ENCODE data around the gene ASTN1.

The ASTN1 gene

DNA sequence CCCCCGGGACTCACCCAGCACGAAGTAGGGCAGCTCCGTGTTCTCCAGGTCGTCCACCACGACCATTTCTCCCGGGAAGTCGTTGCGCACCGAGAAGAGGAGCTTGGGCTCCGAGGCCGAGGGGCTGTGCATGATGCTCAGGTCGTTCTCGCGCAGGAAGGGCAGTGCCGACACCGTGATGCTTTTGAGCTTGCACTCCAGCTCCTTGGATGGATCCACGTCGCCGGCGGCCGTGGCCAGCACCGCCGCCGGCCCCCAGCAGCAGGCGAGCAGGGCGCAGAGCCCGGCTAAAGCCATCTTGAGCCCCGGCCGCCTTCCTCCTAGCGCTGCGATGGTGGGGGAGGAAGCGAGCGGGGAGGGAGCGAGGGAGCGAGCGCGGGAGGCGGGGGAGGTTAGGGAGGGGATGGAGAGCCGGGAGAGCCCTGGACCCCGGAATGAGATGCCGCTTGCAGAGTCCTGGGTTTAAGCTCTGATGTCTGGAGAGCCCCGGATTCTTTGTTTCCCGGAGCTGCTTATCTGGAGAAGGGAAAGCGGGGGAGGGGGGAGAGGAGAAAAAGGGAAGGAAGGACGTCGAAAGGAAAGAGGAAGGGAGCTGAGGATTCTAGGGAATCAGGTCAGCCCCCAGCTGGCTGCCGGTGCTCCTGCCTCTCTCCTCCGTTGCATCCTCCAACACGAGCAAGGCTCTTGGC is at the start of gene ASTN1:
TSS of gene ASTN1 (minus strand) at position 333 of the 689 bp plus-strand sequence. CDS start at position 297, 36 bp downstream.
- no peak for DNase-seq

DNA sequence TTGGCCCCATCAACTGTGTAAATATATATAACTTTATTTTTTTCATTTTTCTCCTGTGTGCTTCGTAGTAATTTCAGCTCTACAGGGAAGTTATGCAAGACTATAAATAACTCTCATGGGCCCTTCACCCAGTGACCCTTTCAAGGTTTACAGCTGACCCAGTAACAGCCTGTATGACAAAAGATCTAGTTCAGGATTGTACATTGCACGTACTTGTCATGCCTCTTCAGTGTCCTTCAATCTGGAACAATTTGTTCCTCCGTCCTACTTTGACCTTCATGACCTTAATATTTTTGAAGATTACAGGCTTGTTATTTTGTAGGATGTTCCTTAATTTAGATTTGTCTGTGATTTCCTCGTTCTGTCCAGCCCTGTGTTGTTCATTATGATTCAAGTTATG is 46.7 kb upstream of the ASTN1 start:
- no peak for DNase-seq

DNA sequence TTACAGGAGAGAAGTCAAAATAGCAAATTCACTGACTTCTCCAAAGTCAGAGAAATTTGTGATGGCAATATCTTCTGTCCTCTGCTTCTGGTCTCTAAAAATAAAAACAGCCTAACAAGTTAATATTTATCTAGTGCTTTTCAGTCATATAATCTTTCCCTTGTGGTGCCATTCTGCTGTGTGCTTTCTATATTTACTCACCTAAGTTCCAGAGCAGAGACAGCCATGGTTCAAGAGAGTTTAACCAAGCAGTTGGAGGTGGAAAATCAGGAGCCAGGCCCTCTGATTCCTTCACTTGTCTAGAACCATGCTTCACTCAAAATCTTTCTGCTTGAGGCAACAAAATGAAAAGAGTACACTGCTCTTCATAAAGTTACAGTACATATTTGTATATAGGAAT is 45.6 kb upstream of the ASTN1 start:
- no peak for DNase-seq

DNA sequence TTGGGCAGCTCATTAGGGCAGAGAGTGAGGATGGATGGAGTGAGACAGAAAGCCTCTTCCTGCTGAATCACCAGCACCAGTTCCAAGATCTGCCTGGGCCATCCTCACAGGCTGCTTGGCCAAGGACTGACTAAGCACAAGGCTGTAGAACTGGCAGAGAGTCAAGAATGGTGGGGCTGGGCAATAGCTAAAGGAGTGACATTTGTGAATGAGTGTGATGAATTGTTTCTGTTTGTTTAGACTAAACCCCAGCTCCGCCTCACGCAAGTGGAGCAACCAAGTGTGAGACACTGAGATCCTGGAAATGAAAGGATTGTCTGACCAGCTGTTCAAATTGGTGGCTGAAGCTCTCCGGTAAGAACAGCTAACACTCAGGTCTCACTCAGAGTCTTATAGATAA is 44.8 kb upstream of the ASTN1 start:
- DNase-seq = no peak

DNA sequence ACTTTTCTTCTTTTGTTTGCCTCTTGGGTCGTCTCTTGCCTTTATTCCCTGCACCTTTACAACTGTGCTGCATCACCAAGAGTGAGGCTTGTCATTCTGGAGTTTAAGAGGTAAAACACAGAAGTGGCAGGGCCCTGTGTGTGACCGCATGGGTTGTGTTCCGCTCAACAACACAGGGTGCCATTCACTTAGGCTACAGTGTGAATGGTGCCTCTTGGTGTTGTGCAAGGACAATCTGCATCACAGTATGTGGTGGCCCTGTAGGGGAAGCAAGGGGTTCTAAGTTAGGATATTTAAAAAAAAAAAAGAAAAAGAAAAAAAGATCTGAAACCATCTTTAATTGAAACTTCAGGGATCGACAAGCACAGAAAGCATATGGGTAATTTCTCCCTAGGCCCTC is 44.4 kb upstream of the ASTN1 start:
- no peak for DNase-seq

DNA sequence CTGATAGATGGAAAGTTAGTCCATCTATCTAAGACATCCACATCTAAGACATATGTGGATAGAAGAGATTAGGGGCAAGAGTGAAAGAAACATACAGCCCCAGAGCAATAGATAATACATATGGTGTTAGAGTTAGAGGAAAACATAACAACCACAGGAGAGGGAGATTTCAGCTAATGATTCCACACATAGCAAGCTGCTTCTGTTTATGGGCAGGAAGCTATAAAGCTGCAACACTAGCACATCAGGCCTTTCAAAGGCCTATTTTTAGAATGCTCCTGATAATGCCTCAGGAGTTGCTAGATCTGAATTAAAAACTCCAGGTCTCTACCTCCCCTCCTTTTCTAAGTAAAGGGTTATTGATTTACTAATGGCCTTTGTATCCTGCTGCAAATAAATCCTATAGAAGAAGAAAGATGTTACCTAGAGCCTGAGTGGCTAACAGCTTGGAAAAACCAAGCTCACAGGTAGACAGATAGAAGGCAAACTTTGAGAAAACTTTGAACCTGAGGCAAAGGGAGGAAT is 42.4 kb upstream of the ASTN1 start:
- no peak for DNase-seq

DNA sequence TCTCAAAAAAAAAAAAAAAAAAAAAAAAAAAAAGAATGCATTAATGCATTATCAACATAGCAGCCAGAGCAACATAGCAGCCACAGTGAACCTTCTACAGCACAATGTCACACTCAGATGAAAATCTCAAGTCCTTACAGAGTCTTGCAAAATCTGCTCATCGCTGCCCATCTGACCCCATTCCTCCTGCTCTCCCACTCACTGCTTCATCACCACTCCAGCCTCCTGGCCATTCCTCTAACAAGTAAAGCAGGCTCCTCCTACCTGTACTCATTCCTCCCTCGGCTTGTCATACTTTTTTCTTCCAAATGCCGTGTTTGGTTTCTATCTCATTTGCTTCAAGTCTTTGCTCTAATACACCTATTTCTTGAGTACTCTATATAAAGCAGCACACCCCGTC is 35.8 kb upstream of the ASTN1 start:
- DNase-seq = no peak

DNA sequence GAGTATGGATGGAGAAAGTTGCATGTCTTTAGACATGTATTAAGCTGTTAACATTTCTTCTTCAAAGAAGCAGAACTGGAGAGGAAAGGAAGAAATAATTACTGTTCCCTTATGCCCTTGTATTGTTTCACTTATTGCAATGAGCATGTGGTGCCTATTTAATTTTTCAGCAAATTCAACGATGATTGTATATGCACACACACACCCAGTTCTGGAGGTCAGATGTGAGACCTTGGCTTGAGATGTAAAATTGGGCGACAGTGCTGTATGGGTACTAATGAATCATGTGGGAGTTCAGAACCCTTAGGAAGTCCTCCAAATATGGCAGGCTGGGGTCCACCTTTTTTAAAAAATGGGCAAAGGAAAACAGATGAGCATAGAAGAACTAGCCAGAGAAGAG is 33.7 kb upstream of the ASTN1 start:
- no peak for DNase-seq

DNA sequence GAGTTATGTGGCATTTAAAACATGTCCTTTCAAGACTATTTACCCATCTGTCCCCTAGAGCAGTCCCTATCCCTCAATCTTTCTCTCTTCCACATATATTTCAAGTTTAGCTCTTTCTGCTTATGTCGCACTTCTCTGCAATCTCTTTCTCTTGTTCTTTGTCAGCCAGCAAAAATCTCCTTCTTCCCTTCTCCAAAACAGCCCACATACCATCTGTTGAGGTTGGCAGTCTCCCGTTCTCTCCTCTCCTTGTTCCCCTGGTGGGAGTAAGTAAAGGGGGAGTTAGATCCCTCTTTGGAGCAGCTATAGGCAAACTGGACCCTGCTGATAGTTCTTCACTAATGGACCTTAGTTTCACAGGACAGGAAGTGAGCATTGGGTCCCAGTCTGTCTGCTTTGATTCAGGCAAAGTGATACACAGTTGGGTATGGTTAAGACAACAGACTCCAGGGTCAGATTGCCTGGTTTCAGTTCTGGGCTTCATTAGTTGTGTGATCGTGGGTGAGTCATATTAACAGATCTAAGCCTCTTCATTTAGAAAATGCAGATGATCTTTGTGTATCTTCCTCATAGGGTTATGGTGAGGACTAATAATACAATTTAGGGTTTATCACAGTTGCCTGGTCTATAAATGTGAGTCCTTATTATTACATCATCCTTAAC is 25.9 kb upstream of the ASTN1 start:
- no peak for DNase-seq

DNA sequence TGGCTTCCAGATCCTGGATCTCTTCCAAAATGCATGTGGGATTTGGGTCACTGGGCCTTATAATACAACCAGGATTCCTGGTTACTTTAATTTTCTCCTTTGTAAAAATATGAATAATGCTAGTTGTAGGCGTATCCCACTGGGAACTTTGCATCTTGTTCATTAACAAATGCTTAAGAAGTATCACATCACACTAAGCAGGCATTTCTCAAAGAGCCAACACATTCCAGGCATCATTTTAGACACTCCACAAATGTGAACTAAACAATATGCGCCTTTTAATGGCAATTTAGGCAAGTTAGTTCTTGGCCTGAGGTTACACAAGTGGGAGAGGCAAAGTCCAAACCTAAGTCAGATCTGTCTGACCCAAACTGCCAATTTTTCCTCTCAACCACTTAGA is 22.1 kb upstream of the ASTN1 start:
- DNase-seq = no peak

DNA sequence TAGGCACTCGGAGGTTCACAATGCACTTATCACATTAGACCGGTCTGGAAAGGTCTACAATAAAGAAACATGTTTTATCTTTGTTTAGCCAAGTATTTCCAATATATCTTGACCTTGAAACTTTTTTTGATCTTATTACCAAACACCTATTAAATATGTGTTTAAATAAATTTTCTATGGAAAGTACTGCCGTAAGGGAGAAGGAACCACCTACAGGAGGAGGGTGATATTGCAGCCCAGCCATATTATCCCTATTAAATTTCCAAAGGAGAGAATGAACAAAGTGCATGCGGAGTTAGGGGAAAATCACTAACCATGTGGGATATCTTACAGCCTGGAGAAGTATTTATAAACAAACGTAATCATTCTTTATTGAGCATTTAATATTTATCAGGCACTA is 20.7 kb upstream of the ASTN1 start:
- DNase-seq = no peak

DNA sequence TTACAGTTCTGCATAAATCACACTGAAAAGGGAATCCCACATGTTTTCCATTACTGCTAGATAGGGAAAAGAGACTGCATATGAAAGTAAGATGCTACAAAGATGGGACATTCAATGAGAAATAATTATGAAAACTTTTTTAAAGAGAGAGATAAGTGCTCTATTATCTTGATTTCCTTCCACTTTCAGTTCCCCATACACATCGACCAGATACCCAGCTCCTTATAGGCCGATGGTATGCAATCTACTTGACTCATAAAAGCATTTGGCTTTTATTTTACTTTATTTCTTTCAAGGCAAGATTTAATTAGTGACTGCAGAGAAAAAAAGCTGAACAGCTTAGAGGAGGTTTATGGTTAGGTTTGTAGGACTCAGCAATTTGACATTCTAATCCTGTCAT is 19.3 kb upstream of the ASTN1 start:
- no peak for DNase-seq

DNA sequence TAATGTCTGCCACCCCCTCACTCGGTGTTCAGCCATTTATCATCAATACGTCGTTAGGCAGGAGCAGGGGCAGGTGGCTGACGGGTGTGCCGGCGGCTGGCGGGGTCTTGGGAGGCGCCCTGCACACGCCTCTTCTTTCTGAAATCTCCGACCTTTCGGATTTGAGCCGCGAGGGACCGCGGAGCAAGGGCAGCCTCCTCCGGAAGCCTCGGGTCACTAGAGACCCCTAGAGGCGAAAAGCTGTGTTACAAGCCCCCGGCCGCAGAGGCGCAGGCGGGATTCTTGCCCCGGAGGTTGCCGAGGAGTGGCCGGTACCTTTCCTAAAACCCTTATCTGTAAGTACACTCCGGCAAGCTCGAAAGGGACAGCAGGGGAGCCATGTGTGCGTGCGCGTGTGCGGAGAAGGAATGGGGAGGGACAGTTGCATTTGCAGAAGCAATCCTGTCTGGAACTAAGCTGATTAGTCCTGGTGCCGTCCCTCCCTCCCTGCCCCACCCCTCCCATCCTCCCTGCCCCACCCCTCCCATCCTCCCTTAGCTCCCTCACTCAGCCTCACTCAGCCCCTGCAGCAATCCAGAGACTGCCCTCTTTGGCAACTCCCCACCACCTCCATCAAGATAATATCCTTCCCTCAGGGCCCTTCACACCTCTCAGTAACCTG is 17.2 kb upstream of the ASTN1 start:
- no peak for DNase-seq

DNA sequence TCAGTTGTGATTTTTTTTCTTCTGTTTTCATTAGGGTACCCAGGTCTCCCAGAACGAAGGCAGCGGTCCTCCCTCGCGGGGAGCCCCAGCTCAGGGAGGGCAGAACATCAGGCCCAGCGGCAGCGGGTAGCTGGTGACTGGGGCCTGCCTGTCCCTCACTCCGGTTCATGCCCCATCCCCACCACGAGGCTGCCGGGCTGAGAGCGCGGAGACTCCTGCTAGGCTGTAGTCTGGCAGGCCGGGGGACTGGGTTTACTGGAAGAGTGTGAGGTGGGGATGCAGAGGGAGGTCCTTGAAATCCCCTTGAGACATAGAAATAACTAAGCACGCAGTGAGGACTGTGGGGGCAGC is 16.7 kb upstream of the ASTN1 start:
- no peak for DNase-seq

DNA sequence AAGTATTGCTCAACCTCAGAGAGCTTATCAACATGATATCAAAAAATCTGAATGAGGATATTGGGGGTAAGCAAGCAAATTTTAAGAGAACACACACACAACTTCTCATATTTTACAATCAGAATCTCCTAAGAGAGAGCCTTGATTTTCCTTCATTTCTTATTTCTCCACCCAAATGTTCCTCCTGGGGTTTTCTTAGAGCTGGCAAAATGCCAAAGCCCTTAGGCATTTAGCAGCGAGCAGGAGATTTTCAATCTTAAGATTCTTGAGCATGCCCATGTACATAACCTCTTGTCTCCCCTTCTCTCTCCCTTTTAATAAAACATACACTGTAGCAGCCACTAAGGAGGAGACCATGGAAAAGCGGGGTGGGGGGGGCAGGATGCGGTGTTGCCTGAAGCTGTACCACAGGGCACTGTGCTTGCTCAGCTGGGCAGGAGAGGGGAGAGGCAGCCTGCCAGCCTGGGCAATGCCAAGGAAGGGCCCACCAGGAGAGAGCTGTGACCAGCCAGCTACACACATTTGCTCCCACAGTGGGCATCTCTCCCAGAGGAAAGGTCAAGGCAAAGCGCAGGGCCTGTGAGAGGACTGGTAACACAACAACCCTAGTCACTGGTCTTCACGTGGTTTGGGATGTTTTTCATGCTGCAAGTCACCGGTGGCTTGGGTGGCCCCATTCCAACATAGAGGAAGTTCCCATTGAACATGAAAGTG is 10.6 kb upstream of the ASTN1 start:
- DNase-seq = no peak

DNA sequence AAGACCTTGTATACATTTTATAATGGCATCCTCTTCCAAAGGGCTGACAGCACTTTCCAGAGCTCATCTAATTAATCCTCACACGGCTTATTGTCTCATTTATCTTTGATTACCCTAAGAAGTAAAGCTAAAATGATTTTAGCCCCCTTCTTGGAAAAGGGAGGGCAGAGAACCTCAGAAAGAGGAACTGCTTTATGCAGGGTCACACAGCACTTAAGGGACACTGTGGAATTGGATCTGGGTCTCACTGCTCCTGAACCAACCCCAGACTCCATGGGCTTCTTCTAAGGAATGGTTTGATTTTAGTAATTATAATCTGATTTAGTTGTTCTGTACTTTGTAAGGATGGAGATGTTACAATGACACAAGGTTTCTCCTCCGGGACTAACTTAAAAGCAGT is 9.5 kb upstream of the ASTN1 start:
- DNase-seq = no peak

DNA sequence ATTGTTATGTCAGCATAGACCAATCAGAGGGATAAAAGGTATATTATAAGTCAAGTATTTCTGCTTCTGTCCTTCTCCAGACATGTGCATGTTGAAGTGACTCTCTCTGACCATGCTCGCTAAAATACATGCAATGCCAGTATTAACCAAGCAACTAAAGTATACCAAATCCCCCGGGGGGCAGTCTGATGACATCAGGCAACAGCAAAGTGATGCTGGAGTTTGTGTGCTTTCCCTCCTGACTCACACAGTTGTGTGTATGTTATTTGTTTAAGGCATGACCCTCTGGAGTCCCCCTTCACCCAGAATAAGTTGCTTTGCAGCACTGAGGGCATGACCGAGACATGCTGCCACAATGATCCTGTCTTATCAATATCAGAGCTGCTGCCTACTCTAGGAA is 8.4 kb upstream of the ASTN1 start:
- DNase-seq = no peak

DNA sequence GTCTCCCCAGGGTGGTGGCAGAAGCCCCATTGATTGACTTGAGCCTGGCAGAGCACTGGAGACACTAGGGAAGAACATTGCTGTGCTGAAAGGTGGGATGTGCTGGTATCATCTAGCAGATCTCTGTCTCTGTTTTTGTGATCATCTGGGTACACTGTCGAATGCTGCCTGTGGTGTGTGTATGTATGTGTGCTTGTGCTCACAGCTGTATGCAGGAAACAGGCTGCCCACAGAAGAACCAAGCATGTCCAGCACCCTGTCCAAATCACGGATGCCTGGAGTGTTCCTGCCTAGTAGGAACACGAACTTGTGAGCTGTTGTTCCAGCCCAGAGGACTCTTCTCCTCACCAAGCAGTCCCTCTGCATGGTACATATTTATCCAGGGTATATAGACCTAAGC is 7.8 kb upstream of the ASTN1 start:
- no peak for DNase-seq

DNA sequence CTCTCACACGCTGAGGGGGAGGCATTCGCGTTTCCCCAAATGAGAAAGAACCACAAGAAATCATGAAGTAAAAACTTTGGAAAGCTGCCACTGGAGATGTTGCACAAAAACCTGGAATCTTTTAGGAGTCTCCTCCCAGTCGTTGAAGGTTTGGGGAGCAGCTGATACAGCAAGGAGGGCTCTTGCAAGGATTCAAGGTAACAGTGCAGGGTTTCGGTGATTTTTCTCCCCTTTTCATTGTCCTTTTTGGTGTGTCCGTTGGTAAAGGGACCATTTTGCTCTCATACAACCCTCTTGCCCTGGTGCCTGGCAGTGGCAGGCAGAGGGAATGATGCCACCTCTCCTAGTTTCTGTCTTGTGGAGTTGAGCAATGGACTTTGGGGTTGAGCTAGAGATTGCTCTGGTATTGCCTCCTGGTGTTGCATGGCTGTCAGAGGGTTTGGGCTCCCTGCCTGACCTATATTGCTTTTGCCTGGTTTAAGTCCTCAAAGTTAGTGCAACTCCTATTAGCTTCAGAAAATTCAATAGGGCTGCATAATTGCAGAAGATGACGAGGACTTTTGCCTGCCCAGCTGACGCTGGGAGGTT is 7.1 kb upstream of the ASTN1 start:
- no peak for DNase-seq

DNA sequence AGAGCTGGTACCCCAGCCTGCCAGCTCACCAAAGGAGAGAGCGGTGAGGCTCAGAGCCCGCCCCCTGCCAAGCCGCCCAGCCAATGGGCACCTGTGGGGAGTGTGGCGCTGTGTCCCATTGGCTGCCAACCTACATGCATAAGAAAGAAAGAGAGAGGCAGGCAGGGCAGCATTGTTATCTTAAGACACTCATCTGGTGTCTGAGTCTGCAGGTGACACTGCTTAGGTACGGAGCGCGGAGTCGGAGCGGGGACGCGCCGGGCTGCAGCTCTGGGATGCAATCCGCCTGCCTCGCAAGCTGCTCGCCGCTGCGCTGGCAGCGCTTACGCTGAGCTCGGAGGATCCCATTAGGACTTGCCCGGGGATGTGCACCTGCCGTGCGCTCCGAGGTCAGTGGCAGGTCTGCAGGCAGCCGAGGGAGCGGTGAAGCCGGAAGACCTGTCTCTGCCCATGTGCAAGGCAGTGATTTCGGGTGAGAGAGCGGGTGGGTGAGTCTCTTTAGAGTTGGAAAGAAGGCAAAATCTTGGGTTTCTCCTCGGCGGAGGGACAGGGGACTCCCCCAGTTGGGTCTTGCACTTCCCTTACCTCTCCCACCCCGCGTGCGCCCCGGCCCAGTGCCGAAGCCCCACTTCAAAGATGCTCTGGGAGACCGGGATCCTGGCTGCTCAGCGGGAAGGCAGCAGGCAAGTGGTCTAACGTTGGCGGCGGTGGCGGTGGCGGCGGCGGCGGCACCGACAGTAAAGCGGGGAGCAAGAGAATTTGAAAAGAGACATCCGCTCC is 6.4 kb upstream of the ASTN1 start, which contains the start of gene BRINP2:
TSS of gene BRINP2 (plus strand) at position 203 of the 780 bp plus-strand sequence. CDS start 58,919 bp downstream, outside the sequence.
- no peak for DNase-seq

DNA sequence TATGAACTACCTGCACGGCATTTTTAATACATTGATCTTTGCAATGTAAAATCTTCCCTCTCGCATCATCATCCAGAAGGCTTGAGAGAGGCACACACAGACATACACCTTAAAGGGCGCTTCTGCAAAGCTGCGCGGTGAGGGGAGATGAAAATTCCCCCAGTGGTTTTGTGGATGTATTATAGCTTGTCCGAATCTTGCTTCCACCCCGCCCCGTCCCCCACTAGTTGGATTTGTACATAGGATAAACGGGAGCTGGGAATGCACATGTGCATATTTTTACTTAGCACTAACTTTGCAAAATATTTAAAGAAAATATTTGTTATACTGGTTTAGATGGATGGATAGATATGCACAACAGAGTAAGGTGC is 542 bp upstream of the ASTN1 start:
- DNase-seq = no peak

DNA sequence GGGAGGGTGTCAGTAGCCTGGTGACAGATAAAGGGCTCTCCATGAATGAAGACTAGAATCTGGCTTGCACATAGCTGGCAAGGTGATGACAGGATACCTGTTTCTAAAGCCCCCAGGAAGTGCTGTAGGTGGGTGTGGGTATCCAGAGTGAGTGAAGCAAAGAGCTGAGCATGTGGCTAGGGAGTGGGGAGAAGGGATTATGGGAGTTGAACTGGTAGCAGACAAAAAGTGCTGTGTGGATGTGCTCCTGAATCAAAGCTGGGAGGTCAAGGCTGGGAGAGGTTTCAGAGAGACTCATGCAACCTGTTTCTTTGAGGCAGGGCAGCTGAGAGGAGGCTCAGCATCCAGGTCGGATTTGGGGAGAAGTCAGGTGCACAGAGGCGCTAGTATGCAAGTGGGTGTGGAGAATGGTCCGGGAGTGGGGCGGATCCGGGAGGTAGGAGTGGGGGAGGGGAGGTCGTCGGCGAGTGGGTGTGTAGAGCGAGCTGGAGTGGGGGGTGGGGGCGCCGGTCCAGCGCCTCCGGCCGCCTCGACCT is 600 bp downstream of the ASTN1 start:
- DNase-seq = no peak

Data from activated CD4-positive, alpha-beta T cell treated with anti-CD3 and anti-CD28 coated beads for 4 hours (primary cell).